ENCODE results near the gene DYNC2H1.

DNA sequence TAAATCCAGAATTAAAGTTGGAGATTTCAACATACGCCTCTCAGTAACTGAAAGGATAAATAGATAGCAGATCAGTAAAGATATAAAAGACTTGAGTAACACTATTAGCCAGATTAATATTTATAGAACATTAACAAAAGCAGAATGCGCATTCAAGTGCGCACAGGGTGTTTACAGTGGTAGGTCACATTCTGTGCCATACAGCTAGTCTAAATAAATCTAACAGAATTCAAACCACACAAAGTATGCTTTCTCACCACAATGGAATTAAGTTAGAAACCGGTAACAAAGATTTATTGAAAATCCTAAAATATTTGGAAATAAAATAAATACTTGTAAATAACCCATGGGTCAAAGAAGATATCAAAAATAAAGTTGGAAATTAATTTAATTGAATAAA, 341.0 kb downstream of the DYNC2H1 start:
- TF ChIP-seq, protein P1, sequence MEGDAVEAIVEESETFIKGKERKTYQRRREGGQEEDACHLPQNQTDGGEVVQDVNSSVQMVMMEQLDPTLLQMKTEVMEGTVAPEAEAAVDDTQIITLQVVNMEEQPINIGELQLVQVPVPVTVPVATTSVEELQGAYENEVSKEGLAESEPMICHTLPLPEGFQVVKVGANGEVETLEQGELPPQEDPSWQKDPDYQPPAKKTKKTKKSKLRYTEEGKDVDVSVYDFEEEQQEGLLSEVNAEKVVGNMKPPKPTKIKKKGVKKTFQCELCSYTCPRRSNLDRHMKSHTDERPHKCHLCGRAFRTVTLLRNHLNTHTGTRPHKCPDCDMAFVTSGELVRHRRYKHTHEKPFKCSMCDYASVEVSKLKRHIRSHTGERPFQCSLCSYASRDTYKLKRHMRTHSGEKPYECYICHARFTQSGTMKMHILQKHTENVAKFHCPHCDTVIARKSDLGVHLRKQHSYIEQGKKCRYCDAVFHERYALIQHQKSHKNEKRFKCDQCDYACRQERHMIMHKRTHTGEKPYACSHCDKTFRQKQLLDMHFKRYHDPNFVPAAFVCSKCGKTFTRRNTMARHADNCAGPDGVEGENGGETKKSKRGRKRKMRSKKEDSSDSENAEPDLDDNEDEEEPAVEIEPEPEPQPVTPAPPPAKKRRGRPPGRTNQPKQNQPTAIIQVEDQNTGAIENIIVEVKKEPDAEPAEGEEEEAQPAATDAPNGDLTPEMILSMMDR (IDR thresholded peaks at IDR 0.05), result no peak
- TF ChIP-seq POLR2A (IDR thresholded peaks at IDR 0.05), result no peak
- TF ChIP-seq POLR2AphosphoS5 (IDR thresholded peaks at IDR 0.05), result no peak

Measured in prostate gland (tissue), 2 donors.